Loucy (cell line): ENCODE results near the gene MAB21L4.

Source experiments
- H2AFZ ChIP-seq: fragments of 200-600 bp; sonication (generic); 2 replicates; pipeline ENCODE4 v1.6.0; 2016; ENCODE audit warnings: antibody characterized with exemption, mild to moderate bottlenecking, low read length, moderate library complexity
- H3F3A ChIP-seq: fragments of 200-600 bp; 2 replicates; pipeline ENCODE4 v1.6.0; 2016; ENCODE audit warnings: antibody characterized with exemption, low read depth, mild to moderate bottlenecking
- H3K27me3 ChIP-seq: fragments of 200-600 bp; sonication (generic); 2 replicates; pipeline ENCODE4 v1.6.1; 2014; ENCODE audit warnings: low read length, mild to moderate bottlenecking; ENCODE audit not compliant: insufficient read depth, poor library complexity, severe bottlenecking
- H3K36me3 ChIP-seq: fragments of 200-600 bp; sonication (generic); 2 replicates; pipeline ENCODE4 v1.6.1; 2016; ENCODE audit warnings: low read length; ENCODE audit not compliant: insufficient read depth
- H3K4me1 ChIP-seq: fragments of 200-600 bp; sonication (generic); 2 replicates; pipeline ENCODE4 v1.5.1; 2014; ENCODE audit warnings: low read length, mild to moderate bottlenecking; ENCODE audit not compliant: insufficient read depth, poor library complexity, severe bottlenecking
- H3K4me2 ChIP-seq: fragments of 200-600 bp; sonication (generic); 2 replicates; pipeline ENCODE4 v1.6.0; 2014; ENCODE audit warnings: antibody characterized with exemption, low read length, low read depth, mild to moderate bottlenecking; ENCODE audit not compliant: poor library complexity, severe bottlenecking
- H3K4me3 ChIP-seq: fragments of 200-600 bp; sonication (generic); 2 replicates; pipeline ENCODE4 v1.5.1; 2014; ENCODE audit warnings: low read length, mild to moderate bottlenecking, mixed read lengths; ENCODE audit not compliant: poor library complexity, severe bottlenecking
- H3K79me2 ChIP-seq: fragments of 200-600 bp; sonication (generic); 2 replicates; pipeline ENCODE4 v1.6.1; 2014; ENCODE audit warnings: low read length; ENCODE audit not compliant: insufficient read depth
- H3K9ac ChIP-seq: fragments of 200-600 bp; sonication (generic); 2 replicates; pipeline ENCODE4 v1.6.0; 2014; ENCODE audit warnings: mild to moderate bottlenecking, low read depth, low read length, moderate library complexity; ENCODE audit not compliant: poor library complexity, severe bottlenecking
- H3K9me2 ChIP-seq: fragments of 200-600 bp; sonication (generic); replicated peaks from 2 replicates; pipeline ENCODE4 v1.6.1; 2016; ENCODE audit warnings: low read depth, low read length, mixed read lengths
- H3K9me3 ChIP-seq: fragments of 200-600 bp; sonication (generic); 2 replicates; pipeline ENCODE4 v1.6.1; 2014; ENCODE audit warnings: mild to moderate bottlenecking, antibody characterized with exemption, low read length, low read depth; ENCODE audit not compliant: insufficient read depth
- H4K20me1 ChIP-seq: fragments of 200-600 bp; sonication (generic); 2 replicates; pipeline ENCODE4 v1.6.0; 2014; ENCODE audit warnings: antibody characterized with exemption, low read length, mild to moderate bottlenecking; ENCODE audit not compliant: insufficient read depth, poor library complexity, severe bottlenecking
- CTCF ChIP-seq: fragments of 200-600 bp; sonication (generic); conservative IDR thresholded peaks from 2 replicates; pipeline ENCODE4 v1.5.1; 2014; ENCODE audit warnings: mild to moderate bottlenecking, antibody characterized with exemption, low read length
- EZH2phosphoT487 ChIP-seq: fragments of 200-600 bp; IDR thresholded peaks from 2 replicates; pipeline ENCODE4 v1.6.1; 2018; ENCODE audit warnings: antibody characterized with exemption, mild to moderate bottlenecking, moderate library complexity, borderline replicate concordance

MAB21L4 gene

GRCh38 chr2:240865391-240865790 lies 30.6 kb downstream of the MAB21L4 start:
- Histone ChIP-seq H3K4me1 (no peaks in the 10 kb centered on the region), H3K9ac (no peak overlapping the region), H3K4me2 (no peak overlapping the region), H4K20me1 (no peaks in the 10 kb centered on the region), H3K9me2 (no peaks in the 10 kb centered on the region), H3K4me3 (no peak overlapping the region), H3K79me2 (no peaks in the 10 kb centered on the region), H3K27me3 (no peaks in the 10 kb centered on the region), H3K36me3 (no peaks in the 10 kb centered on the region), H3K9me3 (no peaks in the 10 kb centered on the region), H2AFZ (no peak overlapping the region), H3F3A (no peaks in the 10 kb centered on the region)
- no peak for TF ChIP-seq EZH2phosphoT487
- TF ChIP-seq CTCF: no peak

DNA sequence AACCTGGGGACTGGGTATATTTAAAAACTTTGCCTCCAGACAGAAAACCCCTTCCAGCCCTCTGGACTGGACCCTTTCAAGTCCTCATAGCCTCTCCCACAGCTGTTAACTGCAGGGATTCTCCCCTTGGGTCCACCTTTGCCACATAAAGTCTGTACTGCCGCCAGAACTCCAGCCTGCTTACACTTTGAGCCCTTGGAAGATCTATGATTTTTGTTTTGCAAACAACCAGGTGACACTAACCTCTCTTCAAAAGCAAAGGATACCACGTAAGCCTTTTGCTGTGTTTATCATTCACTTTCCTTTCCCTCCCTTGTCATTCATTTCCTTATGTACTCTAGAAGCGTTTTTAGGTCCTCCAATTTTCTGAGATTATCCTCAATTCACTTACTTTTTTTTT lies 31.5 kb downstream of the MAB21L4 start:
- Histone ChIP-seq H3K9ac (no peak overlapping the region), H3K4me2 (no peak overlapping the region), H3K4me3 (no peak overlapping the region), H2AFZ (no peak overlapping the region), H3K4me1 (no peaks in the 10 kb centered on the region), H3K27me3 (no peaks in the 10 kb centered on the region), H3K9me3 (no peaks in the 10 kb centered on the region), H3K79me2 (no peaks in the 10 kb centered on the region), H4K20me1 (no peaks in the 10 kb centered on the region), H3K9me2 (no peaks in the 10 kb centered on the region), H3K36me3 (no peaks in the 10 kb centered on the region), H3F3A (no peaks in the 10 kb centered on the region)
- TF ChIP-seq CTCF: no peak
- no peak for TF ChIP-seq EZH2phosphoT487

GRCh38 chr2:240861547-240861946 lies 34.4 kb downstream of the MAB21L4 start:
- Histone ChIP-seq H3K79me2 (no peaks in the 10 kb centered on the region), H3K4me1 (no peaks in the 10 kb centered on the region), H3F3A (no peaks in the 10 kb centered on the region), H3K9me2 (no peaks in the 10 kb centered on the region), H3K4me3 (no peak overlapping the region), H3K27me3 (no peaks in the 10 kb centered on the region), H4K20me1 (no peaks in the 10 kb centered on the region), H2AFZ (no peak overlapping the region), H3K9me3 (peaks cover 4% of the 10 kb centered on the region; the same call in 1 of the 2 replicates), H3K9ac (no peak overlapping the region), H3K4me2 (no peak overlapping the region), H3K36me3 (no peaks in the 10 kb centered on the region)
- TF ChIP-seq CTCF: no peak
- no peak for TF ChIP-seq EZH2phosphoT487
